Measurements from ENCODE around the gene PTPRN2.

DNA sequence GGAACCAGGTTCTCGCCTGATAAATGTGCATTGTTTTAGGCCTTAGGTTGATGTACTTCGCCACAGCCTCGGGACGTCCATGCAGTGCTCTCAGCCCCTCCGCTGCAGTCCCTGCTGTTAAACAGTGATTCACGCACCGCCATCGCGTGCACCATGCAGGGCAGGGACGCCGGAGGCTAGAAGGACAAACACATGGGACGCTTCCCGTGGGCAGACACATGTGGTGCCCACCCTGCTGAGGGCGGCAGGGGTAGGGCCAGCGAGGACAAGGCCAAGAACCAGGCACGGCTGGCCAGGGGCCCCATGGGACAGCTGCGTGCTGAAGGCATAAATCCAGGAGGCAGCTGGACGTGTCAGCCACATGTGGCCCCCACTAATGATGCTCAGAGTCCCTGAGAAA, 394.7 kb downstream of the PTPRN2 start:
- no peak for TF ChIP-seq CTCF (IDR thresholded peaks at IDR 0.05)
- no peak for TF ChIP-seq POLR2A (IDR thresholded peaks at IDR 0.05)
